Neural crest cell (in vitro differentiated cells): ENCODE data around the gene WNT9B. TPM values are rescaled to one million over a fixed set of nuclear protein-coding genes. Genes with fewer than 3 reads are reported as not detected.

Source experiments
- DNase-seq: peaks from one replicate; pipeline ENCODE4 v3.0.0; 2021; ENCODE audit warnings: low read depth, mixed read lengths, low spot score
- H3K27ac Mint-ChIP-seq: one replicate; pipeline ENCODE4 v1.8.0; 2021; ENCODE audit warnings: mild to moderate bottlenecking, mixed read lengths; ENCODE audit not compliant: unreplicated experiment
- H3K27me3 Mint-ChIP-seq: 2 replicates; pipeline ENCODE4 v1.8.0; 2021; ENCODE audit warnings: low read depth, mild to moderate bottlenecking, mixed read lengths
- H3K36me3 Mint-ChIP-seq: 2 replicates; pipeline ENCODE4 v1.8.0; 2021; ENCODE audit warnings: low read depth, mild to moderate bottlenecking, mixed read lengths
- H3K4me1 Mint-ChIP-seq: 2 replicates; pipeline ENCODE4 v1.8.0; 2021; ENCODE audit warnings: mixed read lengths
- H3K4me3 Mint-ChIP-seq: one replicate; pipeline ENCODE4 v1.8.0; 2021; ENCODE audit warnings: mild to moderate bottlenecking, mixed read lengths
- H3K9me3 Mint-ChIP-seq: 2 replicates; pipeline ENCODE4 v1.8.0; 2021; ENCODE audit warnings: mixed read lengths
- CTCF ChIP-seq: fragments of 200-600 bp; sonication (generic); conservative IDR thresholded peaks from 2 replicates; pipeline ENCODE4 v1.5.0; 2021; ENCODE audit warnings: antibody characterized with exemption, mild to moderate bottlenecking
- total RNA-seq: library from RNA; stranded (reverse); gene quantifications from 2 replicates; pipeline ENCODE4 v1.2.1, GENCODE V29; 2021

Gene WNT9B
- total RNA-seq, 1 donor from 2014 or later = not detected

- H3K36me3 Mint-ChIP-seq = peaks cover 5% of the 10 kb centered on the region
- peaks cover 3% of the 10 kb centered on the region for H3K4me1 Mint-ChIP-seq
- DNase-seq = no peak
- peaks cover 8% of the 10 kb centered on the region for H3K9me3 Mint-ChIP-seq
- H3K4me3 Mint-ChIP-seq = no peak overlapping the region
- no peak overlapping the region for H3K27ac Mint-ChIP-seq
- peaks cover 80% of the 10 kb centered on the region for H3K27me3 Mint-ChIP-seq
- TF ChIP-seq CTCF = no peak
Measured at GRCh38 chr17:46847204-46848191, 3.9 kb upstream of the WNT9B start.

GRCh38 chr17:46848534-46848933, 2.8 kb upstream of the WNT9B start:
- TF ChIP-seq CTCF = no peak

GRCh38 chr17:46850688-46851028, 725 bp upstream of the WNT9B start:
- no peak for DNase-seq
- peaks cover 7% of the 10 kb centered on the region for H3K4me1 Mint-ChIP-seq
- no peaks in the 10 kb centered on the region for H3K36me3 Mint-ChIP-seq
- H3K27ac Mint-ChIP-seq = no peak overlapping the region
- no peak for TF ChIP-seq CTCF
- H3K27me3 Mint-ChIP-seq = peaks cover 94% of the 10 kb centered on the region
- H3K9me3 Mint-ChIP-seq = no peaks in the 10 kb centered on the region
- H3K4me3 Mint-ChIP-seq = peak overlapping the region; percentile 66

More at GRCh38 chr17:46848534-46848933, 2.8 kb upstream of the WNT9B start:
- Mint-ChIP-seq H3K9me3 (peaks cover under 1% of the 10 kb centered on the region), H3K4me3 (no peak overlapping the region), H3K27ac (no peak overlapping the region), H3K27me3 (peaks cover 80% of the 10 kb centered on the region), H3K36me3 (no peaks in the 10 kb centered on the region), H3K4me1 (peaks cover 3% of the 10 kb centered on the region)
- DNase-seq = no peak

- Mint-ChIP-seq H3K4me1 (peaks cover 7% of the 10 kb centered on the region), H3K27ac (no peak overlapping the region), H3K36me3 (no peaks in the 10 kb centered on the region), H3K27me3 (peaks cover 78% of the 10 kb centered on the region), H3K9me3 (no peaks in the 10 kb centered on the region), H3K4me3 (no peak overlapping the region)
- no peak for DNase-seq
- TF ChIP-seq CTCF = no peak
Measured at GRCh38 chr17:46853896-46854444, 2.6 kb downstream of the WNT9B start.

- TF ChIP-seq CTCF = no peak
- Mint-ChIP-seq H3K27me3 (peaks cover 73% of the 10 kb centered on the region), H3K4me3 (no peak overlapping the region), H3K27ac (no peak overlapping the region), H3K36me3 (no peaks in the 10 kb centered on the region), H3K9me3 (no peaks in the 10 kb centered on the region), H3K4me1 (peaks cover 7% of the 10 kb centered on the region)
- DNase-seq = no peak
Measured at GRCh38 chr17:46854515-46854914, 3.1 kb downstream of the WNT9B start.
